HG02623 (cell line): ENCODE measurements around the gene RNF5.
A peak's percentile ranks its signal among the peaks of the same experiment; 100 is the strongest.
"Not testable (repeated sequence)": the region's sequence is repeated elsewhere in the genome, so short reads cannot be mapped to it uniquely, and the experiment has no call there.

Experiments
- ATAC-seq: cut with Tn5 transposase; IDR thresholded peaks from one replicate; pipeline ENCODE4 v1.9.1; 2021; ENCODE audit warnings: moderate library complexity; ENCODE audit not compliant: unreplicated experiment

Gene RNF5

DNA sequence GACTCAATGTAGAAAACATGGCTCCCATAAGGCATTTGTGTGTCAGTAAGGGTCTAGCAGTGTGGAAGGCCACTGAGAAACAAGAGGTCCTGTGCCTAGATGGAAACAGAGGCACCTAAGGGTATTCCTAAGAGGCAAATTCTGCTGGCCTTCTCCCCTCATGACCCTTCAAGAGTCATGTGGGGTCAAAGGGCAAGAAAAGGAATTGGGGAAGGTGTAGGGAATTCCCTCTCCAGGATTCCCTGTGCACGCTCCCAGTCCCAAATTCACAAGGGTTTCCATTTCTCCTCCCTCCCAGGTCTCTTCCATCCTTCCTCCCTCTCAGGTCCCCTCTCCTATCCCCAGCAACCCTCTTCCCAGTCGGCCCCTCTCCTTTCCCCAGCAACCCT lies 2.9 kb upstream of the RNF5 start:
- no peak for ATAC-seq

DNA sequence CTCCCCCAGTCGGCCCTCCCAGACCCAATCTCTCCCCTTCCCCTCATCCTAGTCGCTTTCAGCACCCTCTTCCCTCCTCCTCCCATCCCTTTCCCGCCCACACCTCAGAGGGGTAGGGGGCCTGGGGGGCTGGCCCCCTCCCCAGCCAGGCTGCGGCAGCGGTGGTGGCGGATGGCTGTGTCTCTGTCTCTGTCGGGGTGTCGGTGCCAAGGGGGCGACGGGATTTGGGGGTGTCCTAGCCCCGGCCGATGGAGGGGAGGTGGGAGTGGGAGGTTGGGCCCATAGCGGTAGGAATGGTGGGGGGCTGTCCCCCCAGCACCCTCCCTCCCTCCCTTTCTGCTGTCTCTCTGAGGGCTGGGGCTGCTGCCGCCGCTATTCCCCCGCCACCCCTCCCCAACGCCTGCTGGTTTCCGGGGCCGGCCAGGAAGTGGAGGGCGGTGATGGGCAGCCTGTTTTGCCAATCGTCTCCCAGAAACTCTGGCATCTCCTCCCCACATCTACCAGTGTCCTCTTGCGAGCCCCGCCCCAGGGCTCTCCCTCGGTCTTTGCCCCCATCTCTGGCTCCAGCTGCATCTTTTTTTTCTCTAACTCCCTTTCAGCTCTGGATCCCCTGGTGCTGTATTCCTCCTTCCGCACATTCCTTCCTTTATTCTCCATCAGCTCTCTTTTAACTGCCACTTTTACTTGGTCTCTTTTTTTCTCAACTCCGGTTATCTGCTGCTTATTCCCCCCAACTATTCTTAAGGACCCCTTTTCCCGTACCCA lies 2.3 kb upstream of the RNF5 start, which contains the start of gene AGPAT1:
TSS of gene AGPAT1 (minus strand) at position 374 of the 765 bp plus-strand sequence. CDS start 4,588 bp downstream, outside the sequence.
- peak; percentile 39 for ATAC-seq

DNA sequence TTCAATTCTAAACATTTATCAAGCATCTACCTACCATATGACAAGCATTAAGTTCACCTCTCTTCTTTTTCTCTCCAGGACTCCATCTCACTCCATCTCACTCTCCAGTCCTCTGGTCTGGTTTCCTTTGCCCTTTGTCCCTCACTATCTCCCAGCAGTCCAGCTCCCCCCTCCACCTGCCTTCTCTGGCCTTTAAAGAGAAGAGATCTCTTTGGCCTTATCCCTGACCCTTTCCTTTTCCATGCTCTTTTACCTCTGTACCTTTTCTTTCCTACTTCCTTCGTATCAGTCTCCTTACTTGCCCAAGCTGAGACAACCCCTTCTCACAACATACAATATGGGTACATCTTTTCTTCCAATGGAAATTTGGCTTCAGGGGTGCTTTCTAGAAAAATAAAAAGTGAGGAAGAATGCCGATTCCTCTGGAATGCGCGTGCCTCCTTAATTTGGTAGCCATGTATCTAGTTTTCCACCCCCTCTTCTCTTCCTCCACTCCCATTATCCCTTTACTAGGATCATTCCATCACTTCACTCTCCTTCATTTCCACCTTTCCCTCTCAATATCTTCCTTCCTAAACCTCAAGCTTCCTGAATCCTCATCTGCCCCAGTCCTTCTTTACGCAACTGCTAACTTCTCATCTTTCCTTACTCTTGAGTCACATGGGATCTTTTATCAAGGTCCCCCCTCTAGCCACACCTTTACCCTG lies 1.6 kb upstream of the RNF5 start:
- ATAC-seq: no peak

DNA sequence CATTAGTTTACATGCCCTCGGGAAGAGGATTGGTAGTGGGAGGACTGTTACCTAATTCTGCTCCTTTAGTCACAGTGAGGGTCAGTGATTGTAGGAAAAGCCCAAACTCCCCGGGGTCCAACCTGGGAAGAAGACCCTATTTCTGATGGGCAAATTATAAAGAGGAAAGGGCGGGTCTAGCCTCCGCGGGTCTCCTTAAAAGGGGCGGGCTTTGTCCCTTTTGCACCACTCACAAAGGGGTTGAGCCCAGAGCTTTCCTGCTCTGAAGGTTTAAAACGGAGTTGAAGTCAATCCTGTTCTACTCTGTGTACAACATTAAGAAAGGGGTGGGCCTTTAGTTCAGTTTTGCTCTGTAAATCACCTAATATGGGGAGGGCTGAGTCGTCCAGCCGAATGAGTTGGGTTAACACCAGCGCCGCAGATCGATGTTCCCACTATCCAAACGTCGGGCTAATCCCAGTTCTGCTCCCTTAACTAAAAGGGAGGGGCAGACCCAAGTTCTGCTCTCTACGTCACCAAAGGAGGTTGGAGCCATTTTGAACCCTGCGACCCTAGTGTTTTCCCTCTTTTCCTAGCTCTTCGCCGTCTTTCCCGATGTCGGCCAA lies 920 bp upstream of the RNF5 start:
- ATAC-seq: no peak

DNA sequence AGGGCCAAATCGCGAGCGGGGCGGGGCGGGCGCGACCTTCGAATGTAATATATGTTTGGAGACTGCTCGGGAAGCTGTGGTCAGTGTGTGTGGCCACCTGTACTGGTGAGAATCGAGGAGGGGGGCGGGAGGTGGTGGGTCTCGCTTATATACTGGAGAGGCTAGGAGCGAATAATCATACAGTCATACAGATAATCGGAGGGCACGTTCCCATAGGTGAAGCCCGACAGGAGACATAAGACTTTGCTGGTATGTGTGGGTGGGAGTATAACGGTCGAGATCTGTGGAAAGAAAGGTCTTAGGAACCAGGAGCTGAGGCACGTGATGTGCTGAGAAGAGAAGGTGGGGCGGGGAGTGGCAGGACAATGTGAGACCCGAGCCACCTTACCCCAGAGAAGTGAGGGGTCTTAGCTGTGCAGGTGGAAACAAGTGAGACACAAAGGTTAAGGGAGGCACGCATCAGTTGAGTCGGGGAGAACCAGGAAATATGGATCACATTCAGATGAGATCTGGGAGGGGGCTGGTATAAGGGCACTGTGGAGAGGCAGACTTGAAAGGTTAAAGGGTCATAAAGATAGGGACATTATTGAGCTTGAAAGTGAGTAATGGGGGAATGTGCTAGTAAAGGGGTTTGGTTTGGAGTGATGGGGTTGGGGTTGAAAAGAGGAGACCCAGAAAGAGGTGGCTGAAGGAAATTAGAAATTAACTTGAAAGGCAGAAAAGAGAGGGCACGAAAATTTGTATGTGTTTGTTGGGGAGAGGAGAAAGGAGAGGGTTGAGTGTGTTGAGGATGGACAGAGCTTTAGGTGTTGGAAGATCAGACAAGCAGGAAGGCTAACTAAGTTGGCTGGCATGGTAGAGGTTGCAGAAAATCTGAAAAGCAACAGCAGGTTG lies 589 bp downstream of the RNF5 start:
- ATAC-seq: no peak

DNA sequence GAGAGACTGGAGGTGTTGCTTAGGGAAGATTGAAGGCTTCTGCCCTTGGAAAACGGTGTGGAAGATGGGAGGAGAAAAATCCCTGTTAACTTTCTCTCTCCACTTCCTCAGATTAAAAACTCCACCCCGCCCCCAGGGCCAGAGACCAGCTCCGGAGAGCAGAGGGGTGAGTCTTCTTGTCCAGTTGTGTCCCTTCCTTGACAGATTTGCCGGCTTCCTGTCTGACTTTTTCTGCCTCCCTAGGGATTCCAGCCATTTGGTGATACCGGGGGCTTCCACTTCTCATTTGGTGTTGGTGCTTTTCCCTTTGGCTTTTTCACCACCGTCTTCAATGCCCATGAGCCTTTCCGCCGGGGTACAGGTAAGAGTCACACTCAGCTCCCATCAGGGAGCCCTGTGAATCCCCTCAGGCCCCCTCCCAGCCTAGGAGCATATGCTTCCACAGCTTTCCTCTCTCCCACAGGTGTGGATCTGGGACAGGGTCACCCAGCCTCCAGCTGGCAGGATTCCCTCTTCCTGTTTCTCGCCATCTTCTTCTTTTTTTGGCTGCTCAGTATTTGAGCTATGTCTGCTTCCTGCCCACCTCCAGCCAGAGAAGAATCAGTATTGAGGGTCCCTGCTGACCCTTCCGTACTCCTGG lies 1.7 kb downstream of the RNF5 start:
- no peak for ATAC-seq

DNA sequence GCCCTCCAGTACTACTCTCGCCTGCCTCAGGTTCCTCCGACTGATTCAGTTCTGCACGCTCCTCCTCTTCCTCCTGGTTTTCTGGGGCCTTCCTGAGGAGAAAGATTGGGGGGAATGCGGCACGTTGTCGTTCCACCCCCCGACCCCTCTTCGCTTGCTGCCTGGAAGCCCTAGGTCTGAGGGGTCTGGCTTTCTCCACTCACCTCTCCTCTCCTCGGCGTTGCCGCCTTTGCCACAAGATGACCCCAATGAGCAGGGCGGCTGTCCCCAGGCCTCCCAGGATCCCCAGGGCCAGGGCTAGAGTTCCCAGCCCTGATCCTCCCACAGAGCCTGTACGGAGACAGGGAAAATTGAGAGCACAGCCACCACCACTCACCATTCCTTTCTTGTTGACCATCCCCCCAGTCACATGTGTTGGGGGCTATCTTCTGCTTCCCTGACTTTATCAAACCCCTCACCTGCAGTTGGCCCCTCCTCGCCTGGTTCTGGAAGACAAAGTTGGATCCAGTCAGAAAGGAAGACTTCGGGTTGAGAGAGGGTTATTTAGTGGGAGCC lies 3.0 kb downstream of the RNF5 start:
- no peak for ATAC-seq

DNA sequence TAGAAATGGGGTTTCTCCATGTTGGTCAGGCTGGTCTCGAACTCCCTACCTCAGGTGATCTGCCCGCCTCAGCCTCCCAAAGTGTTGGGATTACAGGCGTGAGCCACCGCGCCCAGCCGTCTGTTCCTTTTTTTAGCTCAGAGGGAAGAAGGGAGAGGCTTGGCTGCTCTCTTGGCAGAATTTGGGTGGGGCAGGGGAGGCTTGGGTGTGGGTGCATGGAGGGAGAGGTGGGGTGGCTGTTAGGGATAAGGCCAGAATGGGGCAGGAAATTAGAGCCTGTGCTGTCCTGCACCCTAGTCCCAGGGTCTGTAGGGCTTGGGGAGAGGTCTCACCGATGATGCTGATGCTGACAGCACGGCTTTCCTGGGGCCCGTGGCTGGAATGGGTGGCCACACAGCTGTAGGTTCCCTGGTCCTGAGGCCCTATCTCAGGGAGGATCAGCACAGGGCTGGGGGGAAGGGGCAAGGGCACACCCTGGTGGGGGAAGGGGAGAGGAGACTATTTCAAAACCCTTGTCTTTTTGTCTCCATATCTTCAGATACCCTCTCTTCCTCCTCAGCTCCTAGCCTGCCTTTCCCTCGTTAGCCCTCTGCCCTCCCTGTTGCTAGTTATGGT lies 3.8 kb downstream of the RNF5 start:
- ATAC-seq: no peak

DNA sequence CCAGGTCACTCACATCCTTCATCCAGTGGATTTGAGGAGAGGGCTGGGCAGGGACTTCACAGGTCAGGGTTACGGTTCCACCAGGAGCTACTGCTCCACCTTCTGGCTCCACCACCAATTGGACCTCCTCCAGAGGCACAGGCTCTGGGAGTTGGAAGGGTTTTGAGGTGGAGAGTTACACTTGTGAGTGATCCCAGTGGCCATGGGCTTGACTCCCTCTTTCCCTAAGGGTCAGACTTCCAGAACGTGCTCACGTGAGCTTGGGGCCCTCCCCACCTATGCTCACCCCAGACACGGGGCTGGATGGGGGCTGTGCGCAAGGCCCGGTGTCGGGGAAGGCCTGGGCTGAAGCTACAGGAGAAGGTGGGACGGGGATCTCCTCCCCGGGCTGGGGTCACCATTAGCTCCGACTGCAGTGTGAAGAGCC lies 4.4 kb downstream of the RNF5 start:
- no peak for ATAC-seq

DNA sequence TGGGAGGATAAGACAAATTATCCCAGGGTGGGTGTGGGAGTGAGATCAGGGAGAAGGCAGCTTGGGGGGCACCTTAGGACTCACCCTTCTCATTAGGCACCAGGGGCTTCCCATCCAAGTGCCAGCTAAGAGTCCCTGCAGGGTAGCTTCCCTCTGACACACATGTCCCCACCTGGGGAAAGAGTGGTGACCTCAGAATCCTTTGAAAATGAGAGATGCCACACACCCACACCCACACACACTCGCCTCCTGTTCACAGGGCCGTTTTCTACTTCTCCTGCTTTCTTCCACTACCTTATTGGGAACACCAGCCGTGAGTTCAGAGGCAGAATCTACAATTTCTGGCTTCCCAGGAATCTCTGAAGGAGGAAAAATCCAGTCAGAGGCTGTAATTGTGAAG lies 4.8 kb downstream of the RNF5 start:
- no peak for ATAC-seq

DNA sequence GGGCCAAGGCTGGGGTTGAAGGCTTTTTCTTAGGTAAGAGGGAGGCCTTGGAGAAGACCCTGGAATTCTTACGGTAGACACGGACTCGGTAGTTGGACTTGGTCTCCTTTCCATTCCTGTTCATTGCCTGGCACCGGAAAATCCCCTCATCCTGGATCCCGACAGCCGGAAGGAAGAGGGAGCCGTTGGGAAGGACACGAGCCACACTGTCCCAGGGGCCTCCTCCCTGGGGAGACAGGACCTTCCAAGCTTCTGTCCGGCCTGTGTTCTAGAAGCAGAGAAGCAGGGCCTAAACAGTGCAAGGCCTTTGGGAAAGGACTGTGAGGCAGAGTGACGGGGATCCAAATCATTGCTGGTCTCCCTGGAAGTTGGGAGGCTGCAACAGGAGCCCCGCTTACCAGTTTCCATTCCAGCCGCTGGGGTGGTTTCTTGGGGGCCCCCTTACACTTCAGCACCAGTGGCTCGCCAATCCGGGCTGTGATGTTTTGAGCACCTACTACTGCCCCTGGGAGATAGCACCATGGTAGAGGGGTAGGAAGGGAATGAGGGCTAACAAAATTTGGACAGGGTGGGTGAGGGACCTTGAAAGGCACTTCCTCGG lies 5.4 kb downstream of the RNF5 start:
- no peak for ATAC-seq

DNA sequence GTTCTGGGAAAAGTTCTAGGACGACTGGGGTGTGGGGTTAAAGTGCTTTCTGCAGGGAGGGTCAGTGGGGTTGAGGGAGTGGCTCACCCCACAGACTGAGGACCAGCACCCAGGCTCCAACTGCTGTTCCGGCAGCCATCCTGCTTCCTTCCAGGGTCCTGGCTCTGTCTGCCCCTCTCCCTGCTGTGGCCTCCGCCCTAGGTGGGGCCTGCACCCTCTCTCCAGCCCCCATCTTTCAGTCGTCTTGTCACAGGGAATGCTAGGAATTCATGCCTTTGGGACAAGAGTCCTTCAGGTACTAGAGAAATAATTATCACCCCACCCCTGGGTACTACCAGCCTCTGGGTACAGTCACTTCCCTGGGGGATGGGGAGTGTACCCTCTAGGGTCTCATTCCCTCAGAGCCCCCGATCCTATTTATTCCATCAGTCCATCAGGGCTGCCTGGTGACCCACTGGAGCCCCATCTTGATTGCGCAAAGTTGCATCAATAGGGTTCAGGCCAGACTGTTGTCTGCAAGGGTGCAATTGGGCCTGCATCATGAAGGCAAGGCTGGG lies 6.0 kb downstream of the RNF5 start, which contains the start of gene AGER:
TSS of gene AGER (minus strand) at position 170 of the 557 bp plus-strand sequence. CDS start at position 139, 31 bp downstream.
- ATAC-seq: no peak

DNA sequence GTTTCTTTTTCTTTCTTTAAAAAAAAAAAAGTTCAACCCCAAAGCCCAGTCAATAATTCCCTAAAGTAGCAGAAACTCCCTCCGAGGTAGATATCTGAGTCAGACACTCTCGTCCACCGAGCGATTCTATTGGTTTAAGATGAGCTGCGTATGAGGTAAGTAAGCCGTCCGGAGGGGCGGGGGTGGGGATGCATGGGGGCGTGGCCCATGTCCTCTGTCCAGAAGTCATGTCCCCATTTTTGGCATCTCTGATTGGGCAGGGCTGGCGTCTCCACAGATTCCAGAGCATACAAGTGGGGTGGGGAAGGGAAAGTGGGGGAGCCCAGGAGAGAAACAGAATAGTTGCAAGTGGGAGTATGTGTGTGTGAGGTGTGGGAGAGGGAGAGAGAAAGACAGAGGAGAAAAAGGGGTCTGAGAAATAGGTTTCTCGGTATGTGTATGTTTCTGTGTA lies 7.5 kb downstream of the RNF5 start:
- ATAC-seq: not testable (repeated sequence)

DNA sequence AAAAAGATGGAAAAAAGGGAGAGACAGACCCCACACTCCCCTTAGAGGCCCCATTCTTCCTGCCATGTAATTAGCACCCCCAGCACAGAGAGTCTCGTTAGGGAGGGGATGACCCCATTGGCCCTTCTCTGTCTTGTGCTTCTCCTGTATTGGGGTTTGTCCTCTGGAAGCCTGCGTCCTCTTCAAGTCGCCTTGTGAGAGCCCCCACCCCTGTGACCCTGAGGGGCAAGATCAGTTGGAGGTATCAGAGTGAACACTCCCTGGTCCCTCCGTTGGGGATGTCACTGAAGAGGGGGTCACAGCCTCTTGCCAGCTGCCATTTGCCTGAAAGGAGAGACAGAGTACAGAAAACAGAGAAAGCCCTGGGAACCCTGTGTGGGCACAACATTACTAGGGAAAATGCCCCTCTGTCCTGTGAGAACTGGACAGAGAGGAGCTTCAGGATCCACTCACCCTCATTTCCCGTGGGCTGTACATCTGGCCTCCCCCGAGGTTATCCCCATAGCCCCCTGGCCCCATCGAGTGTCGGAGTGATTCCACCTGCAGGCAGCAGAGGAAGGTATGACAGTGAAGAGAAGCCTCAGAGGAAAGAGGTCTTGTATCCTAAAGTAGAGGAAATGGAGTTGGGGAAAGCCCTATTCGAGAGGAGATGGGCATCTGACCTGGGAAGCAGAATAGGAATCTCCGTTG lies 8.1 kb downstream of the RNF5 start:
- ATAC-seq: not testable (repeated sequence)

DNA sequence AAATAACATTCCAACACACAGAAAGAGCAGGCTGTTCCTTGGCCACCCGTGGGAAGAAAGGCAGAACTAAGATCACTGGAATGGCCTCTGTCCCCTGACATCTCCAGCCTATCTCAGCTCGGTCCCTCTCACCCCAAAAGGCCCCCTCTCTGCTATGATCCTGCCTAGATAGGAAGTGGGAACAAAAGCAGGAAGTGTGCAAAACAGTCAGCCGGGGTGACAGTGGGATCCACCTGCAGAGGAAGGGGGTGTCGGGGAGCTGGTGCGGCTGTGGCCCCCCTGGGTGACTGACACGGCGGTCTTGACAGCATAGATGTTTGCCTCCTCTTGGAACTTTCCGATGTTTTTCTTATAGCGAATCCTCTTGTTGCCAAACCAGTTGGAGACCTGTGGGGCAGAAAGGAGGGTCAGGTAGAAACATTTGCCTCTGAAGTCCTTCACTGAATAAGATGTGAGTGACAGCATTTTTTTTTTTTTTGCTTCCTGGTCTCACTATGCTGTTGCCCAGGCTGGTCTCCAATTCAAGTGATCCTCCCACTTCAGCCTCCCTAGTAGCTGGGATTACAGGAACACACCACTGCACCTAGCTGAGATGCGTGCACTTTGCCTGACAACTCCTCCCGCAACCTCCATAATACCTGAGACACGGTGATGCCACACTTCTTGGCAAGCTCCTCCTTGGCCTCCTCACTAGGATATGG lies 9.0 kb downstream of the RNF5 start:
- ATAC-seq: no peak

DNA sequence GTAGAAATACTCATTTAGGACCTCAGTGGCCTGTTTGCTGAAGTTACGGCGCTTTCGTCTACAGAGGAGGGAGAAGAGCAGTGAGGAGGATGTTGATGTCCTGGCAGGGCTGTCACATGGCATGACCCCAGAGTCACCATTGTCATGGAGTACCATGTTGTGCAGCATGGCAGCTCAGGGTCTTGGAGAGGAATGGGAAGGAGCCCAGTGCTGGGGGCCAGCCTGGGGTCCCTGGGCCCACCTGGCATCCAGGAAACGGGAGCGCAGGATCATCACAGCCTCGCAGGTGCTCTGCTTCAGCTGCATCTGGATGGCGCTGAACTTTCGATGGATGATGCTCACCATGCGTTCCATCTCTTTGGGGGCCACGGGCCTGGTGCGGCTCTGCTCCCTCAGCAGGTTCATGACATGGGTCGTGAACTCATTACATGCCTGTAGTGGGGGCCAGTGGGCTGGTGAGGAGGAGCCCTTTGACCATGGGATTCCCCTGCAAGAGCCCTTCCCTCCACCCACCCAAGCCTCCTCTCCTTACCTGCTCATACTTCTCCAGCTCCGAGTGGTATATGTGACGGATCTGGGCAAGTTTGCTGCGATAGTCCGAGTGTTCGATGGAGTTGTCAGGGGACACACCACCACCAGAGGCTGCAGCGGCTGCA lies 9.6 kb downstream of the RNF5 start:
- not testable (repeated sequence) for ATAC-seq
